ENCODE data around the gene CAMTA1. TPM values are rescaled to one million over a fixed set of nuclear protein-coding genes. Genes with fewer than 3 reads are reported as not detected.
A peak's percentile ranks its signal among the peaks of the same experiment; 100 is the strongest.

Gene CAMTA1
- total and polyA plus RNA-seq, 3 experiments from 2014 or later: 60.2 to 79.0 (median 61.7) TPM

DNA sequence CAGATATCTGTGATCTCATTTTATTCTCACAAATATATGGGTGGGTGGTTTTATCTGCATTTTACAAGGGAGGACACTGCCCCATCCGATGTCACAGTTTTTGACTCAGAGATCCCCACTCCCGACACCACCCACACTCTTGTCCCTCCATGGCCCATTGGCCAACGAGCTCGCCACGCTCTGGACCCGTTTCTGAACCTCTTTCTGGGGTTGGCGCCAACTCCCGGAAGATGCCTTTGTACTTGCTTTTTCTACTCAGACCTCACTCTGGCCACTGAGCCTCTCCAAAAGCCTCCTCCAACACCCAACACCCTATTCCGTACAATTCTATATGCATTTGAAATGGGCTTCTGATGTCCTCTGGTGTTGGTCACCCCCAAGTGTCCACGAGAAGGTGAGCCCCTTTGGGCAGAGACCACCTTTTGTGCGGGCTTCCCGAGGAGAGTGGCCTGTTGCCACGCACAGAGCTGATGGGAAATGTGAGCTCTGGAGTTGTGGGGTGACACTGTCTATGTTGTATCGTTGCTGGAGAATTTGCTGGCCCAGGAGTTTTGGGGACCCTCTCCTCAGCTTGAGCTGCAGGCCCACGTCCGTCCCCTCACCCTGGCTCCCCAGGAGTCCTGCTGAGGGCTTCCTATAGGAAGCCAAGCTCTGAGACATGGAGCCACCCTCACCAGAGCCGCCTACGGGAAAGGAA lies 618.9 kb downstream of the CAMTA1 start:
- Histone ChIP-seq H3K36me3 (ENCODE audit: insufficient read depth, low read length) (no peaks in the 10 kb centered on the region), H3K9me3 (ENCODE audit: low read length) (no peaks in the 10 kb centered on the region), H3K27me3 (ENCODE audit: insufficient read depth, low read length, poor library complexity, severe bottlenecking) (no peaks in the 10 kb centered on the region), H3K4me1 (ENCODE audit: insufficient read depth, low read length) (no peaks in the 10 kb centered on the region), H3K27ac (ENCODE audit: low read depth, low read length) (no peak overlapping the region), H3K4me3 (ENCODE audit: low read length) (no peak overlapping the region)
- H3K9me3 Mint-ChIP-seq: peaks cover under 1 to 14% (median 4%) of the 10 kb centered on the region in 5 donors
- H3K27me3 Mint-ChIP-seq: peaks cover 3 to 29% of the 10 kb centered on the region in 2 donors
- no peak for DNase-seq
- H3K36me3 Mint-ChIP-seq: no peaks in the 10 kb centered on the region
- H3K27ac Mint-ChIP-seq: no peak overlapping the region
- ChIA-PET CTCF (no interaction called here), POLR2A (no interaction called here)
- no peak overlapping the region for H3K4me3 Mint-ChIP-seq
- no peaks in the 10 kb centered on the region for H3K4me1 Mint-ChIP-seq

DNA sequence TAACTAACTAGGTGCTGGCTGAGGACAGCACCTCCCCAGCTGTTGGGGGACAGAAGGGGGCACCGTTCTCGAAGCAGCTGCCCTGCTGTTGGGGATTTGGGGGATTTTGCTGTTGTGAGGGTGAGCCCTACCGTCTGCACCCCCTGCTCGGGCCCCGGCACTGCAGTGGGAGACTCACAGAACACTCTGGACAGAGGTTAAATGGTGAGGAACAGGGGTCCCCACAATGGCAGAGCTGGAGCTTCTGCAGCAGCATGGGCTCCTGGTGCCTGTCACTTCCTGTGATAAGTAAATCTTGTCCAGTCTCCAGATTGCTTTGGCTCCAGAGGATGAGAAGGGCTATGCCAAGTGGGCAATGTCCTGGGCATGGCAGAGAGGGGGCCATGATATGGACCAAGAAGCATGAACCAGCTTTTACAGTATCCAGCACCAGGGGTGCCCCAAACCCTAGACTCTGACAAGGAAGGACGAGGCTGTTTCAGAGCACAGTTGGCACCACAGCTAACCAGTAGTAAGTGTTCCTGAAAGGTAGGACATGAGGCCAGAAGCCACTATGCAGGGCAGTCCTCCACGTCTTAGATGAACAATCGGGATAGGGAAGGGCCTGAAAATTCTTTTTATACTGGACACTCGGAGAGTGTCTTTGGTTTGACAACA lies 620.7 kb downstream of the CAMTA1 start:
- peaks cover 1 to 28% of the 10 kb centered on the region in 2 donors for H3K27me3 Mint-ChIP-seq
- H3K36me3 ChIP-seq (ENCODE audit: insufficient read depth, low read length): no peaks in the 10 kb centered on the region
- no peak overlapping the region for H3K27ac ChIP-seq (ENCODE audit: low read depth, low read length)
- no peaks in the 10 kb centered on the region for H3K4me1 ChIP-seq (ENCODE audit: insufficient read depth, low read length)
- no peaks in the 10 kb centered on the region for H3K36me3 Mint-ChIP-seq
- ChIA-PET POLR2A (no interaction called here), CTCF (no interaction called here)
- no peaks in the 10 kb centered on the region for H3K27me3 ChIP-seq (ENCODE audit: insufficient read depth, low read length, poor library complexity, severe bottlenecking)
- H3K27ac Mint-ChIP-seq: no peak overlapping the region
- no peak for DNase-seq
- H3K9me3 ChIP-seq (ENCODE audit: low read length): no peaks in the 10 kb centered on the region
- peaks cover 0 to 4% (median 0%) of the 10 kb centered on the region in 5 donors for H3K9me3 Mint-ChIP-seq
- no peak overlapping the region for H3K4me3 Mint-ChIP-seq
- no peaks in the 10 kb centered on the region for H3K4me1 Mint-ChIP-seq
- no peak overlapping the region for H3K4me3 ChIP-seq (ENCODE audit: low read length)

DNA sequence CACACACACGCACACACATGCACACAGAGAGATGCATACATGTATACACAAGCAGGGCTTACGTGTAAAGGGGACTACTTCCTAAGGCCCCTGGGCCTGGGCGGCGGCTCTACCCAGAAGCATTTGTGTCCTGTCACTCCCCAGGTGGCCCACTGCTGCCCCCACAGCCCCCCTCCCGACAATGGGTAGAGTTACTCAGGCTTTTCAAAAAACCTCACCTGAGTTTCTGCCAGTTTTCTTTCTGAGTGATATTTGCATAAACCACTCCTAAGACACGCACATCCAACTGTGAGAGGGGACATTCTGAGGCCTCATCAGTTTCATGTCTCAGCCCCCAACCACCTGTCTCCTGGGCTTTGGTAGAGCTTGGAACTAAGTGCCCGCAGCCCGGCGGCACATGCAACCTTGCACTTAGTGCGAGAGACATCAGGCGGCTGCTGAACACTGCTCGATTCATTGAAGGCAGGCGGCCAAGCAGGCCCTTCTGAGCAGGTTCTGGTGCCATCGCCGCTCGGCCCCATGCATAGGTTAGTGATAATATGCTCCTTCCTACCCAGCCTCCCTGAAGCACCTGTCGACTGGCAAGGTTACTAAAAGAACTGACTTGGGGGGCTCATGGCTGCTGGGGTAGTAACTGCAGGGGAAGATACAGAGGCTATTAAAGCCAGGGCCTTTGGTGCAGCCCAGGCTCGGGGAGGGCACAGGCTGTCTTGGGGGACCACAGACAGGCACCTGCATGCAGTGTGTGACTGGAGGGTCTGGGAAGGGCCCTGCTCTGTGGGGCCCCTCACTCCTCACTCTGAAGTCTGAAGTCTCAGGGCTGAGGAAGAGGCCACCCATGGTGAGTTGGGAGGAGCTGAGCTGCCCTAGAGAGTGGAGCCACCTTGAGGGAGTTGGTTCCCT lies 621.6 kb downstream of the CAMTA1 start:
- Histone ChIP-seq H3K27me3 (ENCODE audit: insufficient read depth, low read length, poor library complexity, severe bottlenecking) (no peaks in the 10 kb centered on the region), H3K9me3 (ENCODE audit: low read length) (no peaks in the 10 kb centered on the region), H3K27ac (ENCODE audit: low read depth, low read length) (no peak overlapping the region), H3K36me3 (ENCODE audit: insufficient read depth, low read length) (no peaks in the 10 kb centered on the region), H3K4me3 (ENCODE audit: low read length) (no peak overlapping the region), H3K4me1 (ENCODE audit: insufficient read depth, low read length) (no peaks in the 10 kb centered on the region)
- Mint-ChIP-seq H3K27me3 (peaks cover 0 to 25% of the 10 kb centered on the region in 2 donors), H3K4me3 (no peak overlapping the region), H3K27ac (no peak overlapping the region), H3K9me3 (peaks cover 0 to 4% (median 0%) of the 10 kb centered on the region in 5 donors), H3K36me3 (no peaks in the 10 kb centered on the region), H3K4me1 (no peaks in the 10 kb centered on the region)
- POLR2A ChIA-PET: no interaction called here
- CTCF ChIA-PET: no interaction called here
- no peak for DNase-seq

DNA sequence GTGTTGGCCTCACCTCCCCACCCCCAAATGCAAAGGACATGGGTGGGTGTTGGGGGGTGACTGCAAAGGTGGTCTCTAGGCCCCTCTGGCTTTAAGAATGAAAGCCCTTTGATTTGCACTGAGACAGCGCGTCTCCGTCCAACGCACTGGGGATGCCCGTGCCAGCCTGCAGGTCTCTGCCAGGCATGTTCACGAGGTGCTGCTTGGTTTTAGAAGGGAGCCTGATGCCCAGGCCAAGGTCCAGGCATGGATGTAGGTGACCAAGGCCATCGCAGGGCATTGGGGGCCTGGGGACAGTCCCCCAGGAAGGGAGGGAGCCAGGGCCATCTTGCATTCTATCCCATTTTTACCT lies 622.3 kb downstream of the CAMTA1 start:
- H3K27me3 Mint-ChIP-seq: peaks cover 0 to 19% of the 10 kb centered on the region in 2 donors

DNA sequence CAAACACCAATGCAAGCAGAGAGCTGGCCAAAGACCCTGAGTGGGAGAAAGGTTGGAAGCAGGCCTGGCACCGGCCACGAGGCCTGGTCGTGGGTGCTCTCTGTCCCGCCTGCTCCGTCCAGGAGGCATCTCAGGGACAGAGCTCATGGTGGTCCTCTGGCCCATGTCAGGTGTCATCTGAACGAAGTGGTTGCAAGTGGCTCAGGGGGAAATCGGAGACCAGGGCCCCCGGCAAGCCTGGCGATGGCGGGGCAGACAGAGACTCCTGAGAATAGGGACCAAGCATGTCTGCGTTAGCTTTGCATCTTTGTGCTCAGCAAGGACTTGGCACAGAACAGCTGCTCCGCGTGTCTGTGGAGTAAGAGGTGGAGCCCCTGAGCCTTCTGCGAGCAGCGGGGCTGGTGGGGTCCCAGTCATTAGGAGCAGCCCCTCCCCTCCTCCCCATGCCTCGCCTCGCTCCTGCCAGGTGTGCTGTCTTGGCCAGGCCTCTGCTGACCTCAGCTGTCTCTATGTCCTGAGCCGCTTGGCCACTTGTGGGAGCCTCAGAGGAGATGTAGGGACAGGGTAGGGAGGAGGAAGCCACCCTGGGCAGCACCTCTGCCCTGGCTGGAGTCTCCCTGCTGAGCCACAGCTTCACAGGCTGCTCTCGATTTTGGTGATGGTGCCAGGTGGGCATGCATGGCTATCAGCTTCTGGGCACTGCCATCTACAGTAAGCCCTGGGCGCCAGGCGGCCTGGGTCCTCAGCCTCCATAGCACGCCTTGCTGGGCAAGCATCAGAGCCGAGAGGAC lies 622.9 kb downstream of the CAMTA1 start:
- H3K4me1 Mint-ChIP-seq: no peaks in the 10 kb centered on the region

More for the DNA sequence above, 622.3 kb downstream of the CAMTA1 start:
- H3K4me1 Mint-ChIP-seq: no peaks in the 10 kb centered on the region
- Histone ChIP-seq H3K4me3 (ENCODE audit: low read length) (no peak overlapping the region), H3K4me1 (ENCODE audit: insufficient read depth, low read length) (no peaks in the 10 kb centered on the region), H3K36me3 (ENCODE audit: insufficient read depth, low read length) (no peaks in the 10 kb centered on the region), H3K9me3 (ENCODE audit: low read length) (no peaks in the 10 kb centered on the region), H3K27ac (ENCODE audit: low read depth, low read length) (no peak overlapping the region), H3K27me3 (ENCODE audit: insufficient read depth, low read length, poor library complexity, severe bottlenecking) (no peaks in the 10 kb centered on the region)
- no peak overlapping the region for H3K4me3 Mint-ChIP-seq
- peaks cover 0 to under 1% (median 0%) of the 10 kb centered on the region in 5 donors for H3K9me3 Mint-ChIP-seq
- ChIA-PET POLR2A (no interaction called here), CTCF (no interaction called here)
- no peaks in the 10 kb centered on the region for H3K36me3 Mint-ChIP-seq
- H3K27ac Mint-ChIP-seq: no peak overlapping the region
- DNase-seq: no peak

DNA sequence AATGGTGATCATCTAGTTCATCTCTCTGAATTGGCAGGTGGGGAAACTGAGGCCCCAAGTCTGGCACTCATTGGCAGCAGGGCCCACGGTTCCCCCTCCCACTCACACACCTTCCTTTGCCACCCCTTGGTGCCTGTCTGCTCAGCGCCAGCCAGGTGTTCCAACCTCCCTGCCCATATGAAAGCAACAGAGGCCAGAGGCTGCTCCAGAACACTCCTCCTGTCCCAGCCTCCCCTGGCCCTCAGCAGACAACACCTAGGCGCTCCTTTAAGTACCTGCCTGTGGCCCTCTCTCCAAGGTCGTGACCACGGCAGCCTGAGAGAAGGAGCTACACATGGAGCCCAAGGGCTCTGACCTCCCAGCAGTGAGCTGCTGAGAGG lies 623.5 kb downstream of the CAMTA1 start:
- no peak for DNase-seq
- Histone ChIP-seq H3K9me3 (ENCODE audit: low read length) (no peaks in the 10 kb centered on the region), H3K27me3 (ENCODE audit: insufficient read depth, low read length, poor library complexity, severe bottlenecking) (no peaks in the 10 kb centered on the region), H3K36me3 (ENCODE audit: insufficient read depth, low read length) (no peaks in the 10 kb centered on the region), H3K4me3 (ENCODE audit: low read length) (no peak overlapping the region), H3K27ac (ENCODE audit: low read depth, low read length) (no peak overlapping the region), H3K4me1 (ENCODE audit: insufficient read depth, low read length) (no peaks in the 10 kb centered on the region)
- no peaks in the 10 kb centered on the region for H3K4me1 Mint-ChIP-seq
- no peaks in the 10 kb centered on the region for H3K9me3 Mint-ChIP-seq
- ChIA-PET CTCF (no interaction called here), POLR2A (no interaction called here)
- H3K27me3 Mint-ChIP-seq: peaks cover 0 to 11% of the 10 kb centered on the region in 2 donors
- no peak overlapping the region for H3K27ac Mint-ChIP-seq
- H3K36me3 Mint-ChIP-seq: no peaks in the 10 kb centered on the region
- H3K4me3 Mint-ChIP-seq: no peak overlapping the region

More for the DNA sequence above, 622.9 kb downstream of the CAMTA1 start:
- CTCF ChIA-PET: no interaction called here
- Histone ChIP-seq H3K4me1 (ENCODE audit: insufficient read depth, low read length) (no peaks in the 10 kb centered on the region), H3K36me3 (ENCODE audit: insufficient read depth, low read length) (no peaks in the 10 kb centered on the region), H3K27me3 (ENCODE audit: insufficient read depth, low read length, poor library complexity, severe bottlenecking) (no peaks in the 10 kb centered on the region), H3K9me3 (ENCODE audit: low read length) (no peaks in the 10 kb centered on the region), H3K4me3 (ENCODE audit: low read length) (no peak overlapping the region), H3K27ac (ENCODE audit: low read depth, low read length) (no peak overlapping the region)
- no peak overlapping the region for H3K4me3 Mint-ChIP-seq
- H3K9me3 Mint-ChIP-seq: no peaks in the 10 kb centered on the region
- no peaks in the 10 kb centered on the region for H3K36me3 Mint-ChIP-seq
- H3K27ac Mint-ChIP-seq: no peak overlapping the region
- POLR2A ChIA-PET: no interaction called here
- H3K27me3 Mint-ChIP-seq: peaks cover 0 to 17% of the 10 kb centered on the region in 2 donors
- DNase-seq: no peak

DNA sequence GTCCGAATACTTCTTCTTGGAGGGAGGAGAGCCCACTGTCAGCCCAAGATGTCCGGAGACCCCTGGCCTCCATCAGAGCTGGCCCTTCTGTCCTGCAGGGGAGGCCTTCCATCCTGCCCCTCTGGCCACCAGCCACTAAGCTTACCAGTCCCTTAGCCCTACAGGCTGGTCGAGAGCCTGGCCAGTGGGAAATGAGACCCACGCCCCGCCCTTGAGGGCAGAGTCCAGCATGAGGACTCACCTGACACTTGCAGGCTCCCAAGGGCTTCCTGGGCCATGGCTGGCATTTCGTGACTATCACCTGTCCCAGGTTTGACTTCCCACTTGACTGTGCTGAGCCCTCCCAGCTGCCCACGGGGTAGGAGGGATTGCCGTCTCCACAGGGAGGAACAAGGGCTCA lies 624.0 kb downstream of the CAMTA1 start:
- peak in 1 of 5 donors; percentile 20 for DNase-seq
- Histone ChIP-seq H3K4me3 (ENCODE audit: low read length) (no peak overlapping the region), H3K9me3 (ENCODE audit: low read length) (no peaks in the 10 kb centered on the region), H3K4me1 (ENCODE audit: insufficient read depth, low read length) (no peaks in the 10 kb centered on the region), H3K27me3 (ENCODE audit: insufficient read depth, low read length, poor library complexity, severe bottlenecking) (no peaks in the 10 kb centered on the region), H3K36me3 (ENCODE audit: insufficient read depth, low read length) (no peaks in the 10 kb centered on the region), H3K27ac (ENCODE audit: low read depth, low read length) (no peak overlapping the region)
- POLR2A ChIA-PET: no interaction called here
- Mint-ChIP-seq H3K9me3 (no peaks in the 10 kb centered on the region), H3K4me3 (no peak overlapping the region), H3K4me1 (no peaks in the 10 kb centered on the region), H3K27me3 (peaks cover 0 to 6% of the 10 kb centered on the region in 2 donors), H3K36me3 (no peaks in the 10 kb centered on the region), H3K27ac (no peak overlapping the region)
- CTCF ChIA-PET: no interaction called here

Measured in CD8-positive, alpha-beta memory T cell (primary cell).